Measurements from ENCODE around the gene ELOVL1. TPM values are rescaled to one million over a fixed set of nuclear protein-coding genes. Genes with fewer than 3 reads are reported as not detected.

The ELOVL1 gene
- total and polyA plus RNA-seq, 10 of the 15 experiments (the other 5 are each of a cell fraction or from before 2014, with no cell fraction given), result 58.5 to 139 (median 89.8) TPM

GRCh38 chr1:43404353-43404752 lies 36.5 kb upstream of the ELOVL1 start:
- in situ Hi-C loops (cut with MboI) (no loop called here), intact Hi-C loops (cut with micrococcal nuclease; ENCODE audit: unreplicated experiment) (no loop called here)
- SMC1A ChIA-PET (ENCODE audit: uncharacterized antibody, unreplicated experiment), result no interaction called here
- RAD21 ChIA-PET (ENCODE audit: unreplicated experiment), result no interaction called here
- Histone ChIP-seq H3K9ac (ENCODE audit: control insufficient read depth, insufficient read depth, low read length) (no peak overlapping the region), H3K27me3 (replicated peaks in 1 of 2; ENCODE audit: control insufficient read depth in 2 of 2, insufficient read depth in 2 of 2, low read length in 1 of 2) (no peaks in the 10 kb centered on the region), H2AFZ (ENCODE audit: control insufficient read depth, low read depth, low read length) (no peak overlapping the region), H3K4me2 (ENCODE audit: control insufficient read depth, insufficient read depth) (no peak overlapping the region), H3K9me3 (replicated peaks; ENCODE audit: control insufficient read depth, insufficient read depth, low read length) (no peaks in the 10 kb centered on the region), H3K36me3 (ENCODE audit: control insufficient read depth in 2 of 2, insufficient read depth in 2 of 2, low read length in 1 of 2) (peaks cover 4 to 20% of the 10 kb centered on the region in 2 experiments), H3K27ac (ENCODE audit: control insufficient read depth, insufficient read depth) (no peak overlapping the region), H3K79me2 (ENCODE audit: control insufficient read depth, insufficient read depth, low read length) (no peaks in the 10 kb centered on the region), H3K4me3 (no peak overlapping the region), H4K20me1 (ENCODE audit: control insufficient read depth, insufficient read depth) (no peaks in the 10 kb centered on the region), H3K4me1 (ENCODE audit: control insufficient read depth, insufficient read depth, low read length) (no peaks in the 10 kb centered on the region)
- no peak for TF ChIP-seq CREM (IDR thresholded peaks at IDR 0.05; ENCODE audit: low read depth)
- no peak for TF ChIP-seq DPF2 (IDR thresholded peaks at IDR 0.05)
- no peak for TF ChIP-seq CHD1 (IDR thresholded peaks at IDR 0.05; ENCODE audit: low read depth, low read length)
- no peak for TF ChIP-seq CBFB (IDR thresholded peaks at IDR 0.05; ENCODE audit: low read depth)
- no peak for TF ChIP-seq BHLHE40 (IDR thresholded peaks at IDR 0.05; ENCODE audit: borderline replicate concordance in 1 of 2, low read depth in 2 of 2, low read length in 1 of 2)
- TF ChIP-seq PBX3 (IDR thresholded peaks at IDR 0.05; ENCODE audit: insufficient replicate concordance, low read depth, low read length), result no peak
- TF ChIP-seq GABPA (IDR thresholded peaks at IDR 0.05; ENCODE audit: low read depth), result no peak
- TF ChIP-seq RBBP5 (conservative IDR thresholded peaks at IDR 0.05), result no peak
- no peak for TF ChIP-seq BCLAF1 (IDR thresholded peaks at IDR 0.05)
- TF ChIP-seq CEBPB (IDR thresholded peaks at IDR 0.05; ENCODE audit: borderline replicate concordance in 1 of 2, low read depth in 2 of 2, low read length in 2 of 2), result no peak
- TF ChIP-seq LARP7 (IDR thresholded peaks at IDR 0.05), result no peak
- no peak for TF ChIP-seq FOXK2 (IDR thresholded peaks at IDR 0.05)
- no peak for TF ChIP-seq GATAD2B (conservative IDR thresholded peaks at IDR 0.05; ENCODE audit: low read depth)
- no peak for TF ChIP-seq FOS (IDR thresholded peaks at IDR 0.05; ENCODE audit: borderline replicate concordance, extremely low read depth, insufficient read length)
- TF ChIP-seq ZZZ3 (IDR thresholded peaks at IDR 0.05; ENCODE audit: control insufficient read depth, insufficient read length, low read depth), result no peak
- no peak for TF ChIP-seq SP1 (IDR thresholded peaks at IDR 0.05; ENCODE audit: low read depth, low read length)
- TF ChIP-seq HDAC6 (IDR thresholded peaks at IDR 0.05; ENCODE audit: unreplicated experiment), result no peak
- no peak for TF ChIP-seq PAX5 (IDR thresholded peaks at IDR 0.05; ENCODE audit: borderline replicate concordance, low read depth, low read length)
- POLR2A ChIA-PET, result no interaction called here
- DNase-seq (ENCODE audit: low read depth, low spot score), result no peak
- FAIRE-seq, result no peak
- BruUV-seq (replicated peaks), result no TSS peak
- CTCF ChIA-PET, result no interaction called here
- ATAC-seq, result no peak
- WGBS (ENCODE audit: insufficient coverage, insufficient replicate concordance, low lambda C conversion rate, missing lambda C conversion rate), result 97% methylated on average over 6 of the region's 6 CpGs
